CD14-positive monocyte (primary cell): ENCODE data around the gene ASPHD2. TPM values are rescaled to one million over a fixed set of nuclear protein-coding genes. Genes with fewer than 3 reads are reported as not detected.

Experiments used
- DNase-seq, 3 donors: peaks; one replicate each; pipeline ENCODE4 v3.0.0-alpha.2; 2011 to 2022
- H2AFZ ChIP-seq: 2 replicates; pipeline ENCODE4 v1.6.0; 2012; ENCODE audit warnings: mild to moderate bottlenecking, low read depth, low read length, inconsistent platforms; ENCODE audit not compliant: insufficient read depth, poor library complexity, severe bottlenecking
- H3K27ac ChIP-seq, 2 donors: 1 replicate in 1 of 2; 2 replicates in 1 of 2; pipeline ENCODE4 v1.5.1; 2012 to 2013; ENCODE audit warnings: low read length in 2 of 2, control low read depth in 1 of 2, inconsistent platforms in 1 of 2, low read depth in 1 of 2, mild to moderate bottlenecking in 1 of 2
- H3K27me3 ChIP-seq, 2 donors: one replicate each; pipeline versions ENCODE4 v1.6.0 to v1.6.1; 2011 to 2013; ENCODE audit warnings: low read length in 2 of 2; ENCODE audit not compliant: control insufficient read depth in 2 of 2, insufficient read depth in 2 of 2
- H3K36me3 ChIP-seq, 2 donors: replicated peaks in 1 of 2; 1 replicate in 1 of 2; 2 replicates in 1 of 2; pipeline versions ENCODE4 v1.5.1 to v1.6.1; 2012 to 2013; ENCODE audit warnings: low read length in 2 of 2, control low read depth in 1 of 2, inconsistent platforms in 1 of 2, mild to moderate bottlenecking in 1 of 2; ENCODE audit not compliant: insufficient read depth in 2 of 2, control insufficient read depth in 1 of 2
- H3K4me1 ChIP-seq, 2 donors: 1 replicate in 1 of 2; 2 replicates in 1 of 2; pipeline versions ENCODE4 v1.5.1 to v1.6.1; 2012 to 2013; ENCODE audit warnings: low read length in 2 of 2, control low read depth in 1 of 2, inconsistent platforms in 1 of 2, mild to moderate bottlenecking in 1 of 2, moderate library complexity in 1 of 2; ENCODE audit not compliant: insufficient read depth in 2 of 2, control insufficient read depth in 1 of 2
- H3K4me2 ChIP-seq: replicated peaks from 2 replicates; pipeline ENCODE3; 2012; ENCODE audit warnings: low read length, moderate library complexity, mild to moderate bottlenecking; ENCODE audit not compliant: poor library complexity, severe bottlenecking; ENCODE audit errors: extremely low read depth
- H3K4me3 ChIP-seq, 3 experiments: fragments of 200-600 bp in 1 of 3; sonication (generic) in 1 of 3; replicated peaks in 1 of 3; 1 replicate in 2 of 3; 2 replicates in 1 of 3; pipeline ENCODE4 v1.5.1; 2011 to 2013; ENCODE audit warnings: low read length in 3 of 3, mild to moderate bottlenecking in 3 of 3, control low read depth in 2 of 3, low read depth in 2 of 3, inconsistent platforms in 1 of 3, moderate library complexity in 1 of 3
- H3K79me2 ChIP-seq: 2 replicates; pipeline ENCODE4 v1.6.0; 2012; ENCODE audit warnings: mild to moderate bottlenecking, control low read depth, inconsistent platforms, low read length, moderate library complexity; ENCODE audit not compliant: insufficient read depth
- H3K9ac ChIP-seq: 2 replicates; pipeline ENCODE4 v1.6.0; 2017; ENCODE audit warnings: low read length, mild to moderate bottlenecking; ENCODE audit not compliant: insufficient read depth, poor library complexity, severe bottlenecking
- H3K9me3 ChIP-seq, 2 donors: replicated peaks in 1 of 2; 1 replicate in 1 of 2; 2 replicates in 1 of 2; pipeline versions ENCODE4 v1.5.1 to v1.6.1; 2012 to 2013; ENCODE audit warnings: low read length in 2 of 2, control low read depth in 1 of 2; ENCODE audit not compliant: control insufficient read depth in 1 of 2, insufficient read depth in 1 of 2
- H4K20me1 ChIP-seq: 2 replicates; pipeline ENCODE4 v1.6.0; 2012; ENCODE audit warnings: mild to moderate bottlenecking, low read length, control low read depth, moderate library complexity; ENCODE audit not compliant: insufficient read depth
- H3K27ac Mint-ChIP-seq, 7 donors: one replicate each; pipeline ENCODE4 v1.8.0; 2020; ENCODE audit warnings: mild to moderate bottlenecking in 7 of 7, mixed read lengths in 7 of 7, moderate library complexity in 6 of 7, inconsistent platforms in 2 of 7
- H3K27me3 Mint-ChIP-seq, 3 donors: one replicate each; pipeline ENCODE4 v1.8.0; 2021 to 2022; ENCODE audit warnings: low read depth in 3 of 3, mild to moderate bottlenecking in 3 of 3, mixed read lengths in 3 of 3, moderate library complexity in 3 of 3, inconsistent platforms in 1 of 3
- H3K36me3 Mint-ChIP-seq, 2 donors: one replicate each; pipeline ENCODE4 v1.8.0; 2020; ENCODE audit warnings: mixed read lengths in 2 of 2, inconsistent platforms in 1 of 2, mild to moderate bottlenecking in 1 of 2
- H3K4me1 Mint-ChIP-seq: one replicate; pipeline ENCODE4 v1.8.0; 2020; ENCODE audit warnings: mild to moderate bottlenecking, mixed read lengths
- H3K4me3 Mint-ChIP-seq, 2 donors: one replicate each; pipeline ENCODE4 v1.8.0; 2020; ENCODE audit warnings: mild to moderate bottlenecking in 2 of 2, mixed read lengths in 2 of 2, moderate library complexity in 1 of 2
- H3K9me3 Mint-ChIP-seq, 7 donors: one replicate each; pipeline ENCODE4 v1.8.0; 2020 to 2022; ENCODE audit warnings: mixed read lengths in 7 of 7, mild to moderate bottlenecking in 6 of 7, moderate library complexity in 6 of 7, inconsistent platforms in 2 of 7
- CTCF ChIP-seq: fragments of 200-600 bp; IDR thresholded peaks from one replicate; pipeline ENCODE4 v1.8.0; 2022; ENCODE audit warnings: antibody characterized with exemption, mild to moderate bottlenecking
- WGBS: methylation state at CpG from one replicate; pipeline ENCODE4 v1.1.5; 2013; ENCODE audit warnings: missing lambda C conversion rate; ENCODE audit not compliant: insufficient coverage; 5-methylcytosine and 5-hydroxymethylcytosine counted together
- intact Hi-C, 2 donors: fragments of 100-400 bp; cut with micrococcal nuclease; formaldehyde crosslinking; loops; one replicate each; pipeline versions ENCODE4 v1.15.0 to v1.15.1; 2023
- polyA plus RNA-seq, 3 donors: library from polyadenylated mRNA; depleted of rRNA in 1 of 3; unstranded in 2 of 3; stranded (reverse) in 1 of 3; fragments of 300-500 nt in 2 of 3; fragments of >200 nt in 1 of 3; fragmentation: Illumina TruSeq in 2 of 3; gene quantifications; 1 replicate in 2 of 3; 2 replicates in 1 of 3; pipeline ENCODE4 v1.2.3, GENCODE V29; 2012 to 2021

ASPHD2 gene
- polyA plus RNA-seq, 3 donors: 2.6 to 6.2 (median 4.1) TPM

- no peak overlapping the region for H3K9ac ChIP-seq
- peaks cover 0 to 11% (median 0%) of the 10 kb centered on the region in 3 donors for H3K27me3 Mint-ChIP-seq
- H3K4me2 ChIP-seq: no peak overlapping the region
- intact Hi-C loops: no loop called here
- WGBS: no CpG with 5 or more reads among the region's 5 CpGs
- H3K27ac Mint-ChIP-seq: peak overlapping the region in 2 of 7 donors; percentile 27 to 57
- no peak overlapping the region for H3K4me3 Mint-ChIP-seq
- H3K9me3 ChIP-seq: no peaks in the 10 kb centered on the region
- H3K4me3 ChIP-seq: no peak overlapping the region
- peaks cover 0 to 2% (median 0%) of the 10 kb centered on the region in 7 donors for H3K9me3 Mint-ChIP-seq
- no peaks in the 10 kb centered on the region for H3K79me2 ChIP-seq
- H3K27ac ChIP-seq: no peak overlapping the region
- H3K4me1 ChIP-seq: peaks cover 12 to 16% of the 10 kb centered on the region in 2 donors
- no peaks in the 10 kb centered on the region for H3K36me3 Mint-ChIP-seq
- H4K20me1 ChIP-seq: no peaks in the 10 kb centered on the region
- no peak for TF ChIP-seq CTCF
- H3K4me1 Mint-ChIP-seq: peaks cover 23% of the 10 kb centered on the region
- no peaks in the 10 kb centered on the region for H3K36me3 ChIP-seq
- H3K27me3 ChIP-seq: peaks cover 4 to 5% of the 10 kb centered on the region in 2 donors
- DNase-seq: peak in 2 of 3 donors; percentile 2 to 19
- no peak overlapping the region for H2AFZ ChIP-seq
Observed at GRCh38 chr22:26409719-26410335, 19.2 kb upstream of the ASPHD2 start.

- Histone ChIP-seq H2AFZ (no peak overlapping the region), H3K27me3 (peaks cover 4 to 5% of the 10 kb centered on the region in 2 donors), H3K27ac (no peak overlapping the region), H3K4me2 (no peak overlapping the region), H3K36me3 (no peaks in the 10 kb centered on the region), H3K9me3 (no peaks in the 10 kb centered on the region), H3K4me3 (no peak overlapping the region), H4K20me1 (no peaks in the 10 kb centered on the region), H3K4me1 (peaks cover 6 to 11% of the 10 kb centered on the region in 2 donors), H3K79me2 (no peaks in the 10 kb centered on the region), H3K9ac (no peak overlapping the region)
- no peak for TF ChIP-seq CTCF
- peaks cover 0 to 11% (median 0%) of the 10 kb centered on the region in 3 donors for H3K27me3 Mint-ChIP-seq
- no peak overlapping the region for H3K4me3 Mint-ChIP-seq
- peaks cover 0 to 2% (median 0%) of the 10 kb centered on the region in 7 donors for H3K9me3 Mint-ChIP-seq
- no peaks in the 10 kb centered on the region for H3K36me3 Mint-ChIP-seq
- peaks cover 18% of the 10 kb centered on the region for H3K4me1 Mint-ChIP-seq
- intact Hi-C loops: no loop called here
- WGBS: 100% methylated on average over 1 of the region's 5 CpGs
- no peak overlapping the region for H3K27ac Mint-ChIP-seq
- DNase-seq: no peak
Observed at GRCh38 chr22:26410386-26410785, 18.7 kb upstream of the ASPHD2 start.
